Gastroesophageal sphincter (tissue), 4 donors: ENCODE measurements around the gene HIGD1A. TPM values are rescaled to one million over a fixed set of nuclear protein-coding genes. Genes with fewer than 3 reads are reported as not detected.

Source experiments
- ATAC-seq: fragments of 150-250 bp; one replicate; pipeline ENCODE4 v1.9.1; 2016; ENCODE audit warnings: mild to moderate bottlenecking, moderate library complexity
- H3K27ac ChIP-seq, 4 donors: fragments of 200-600 bp; sonication (generic) in 3 of 4; 1 replicate in 3 of 4; 2 replicates in 1 of 4; pipeline ENCODE4 v1.5.1; 2016 to 2019
- H3K27me3 ChIP-seq: fragments of 200-600 bp; sonication (generic); one replicate; pipeline ENCODE4 v1.5.1; 2019
- H3K36me3 ChIP-seq, 2 donors: fragments of 200-600 bp; sonication (generic); one replicate each; pipeline ENCODE4 v1.5.1; 2019; ENCODE audit warnings: control low read depth in 1 of 2
- H3K4me1 ChIP-seq, 3 donors: fragments of 200-600 bp; sonication (generic); 1 replicate in 2 of 3; 2 replicates in 1 of 3; pipeline ENCODE4 v1.5.1; 2016 to 2019; ENCODE audit warnings: control low read depth in 2 of 3
- H3K4me3 ChIP-seq, 2 donors: fragments of 200-600 bp; sonication (generic); one replicate each; pipeline ENCODE4 v1.5.1; 2019; ENCODE audit warnings: mild to moderate bottlenecking in 1 of 2, moderate library complexity in 1 of 2
- H3K9me3 ChIP-seq, 3 donors: fragments of 200-600 bp; sonication (generic); one replicate each; pipeline ENCODE4 v1.5.1; 2017 to 2019; ENCODE audit warnings: control low read depth in 2 of 3
- EP300 ChIP-seq: sonication (generic); formaldehyde crosslinking; IDR thresholded peaks from one replicate; pipeline ENCODE4 v1.6.1; 2017; ENCODE audit warnings: antibody characterized with exemption, mild to moderate bottlenecking
- POLR2A ChIP-seq, 2 donors: fragments of 450-650 bp; IDR thresholded peaks; one replicate each; pipeline ENCODE4 v1.6.1; 2017; ENCODE audit warnings: antibody characterized with exemption in 2 of 2, mild to moderate bottlenecking in 2 of 2, moderate library complexity in 1 of 2
- POLR2AphosphoS5 ChIP-seq: sonication (generic); formaldehyde crosslinking; IDR thresholded peaks from one replicate; pipeline ENCODE4 v1.6.1; 2017; ENCODE audit warnings: antibody characterized with exemption
- WGBS, 2 donors: methylation state at CpG; one replicate each; pipeline ENCODE4 v1.1.5; 2018; ENCODE audit warnings: low coverage in 1 of 2; 5-methylcytosine and 5-hydroxymethylcytosine counted together
- total RNA-seq, 4 donors: library from RNA; depleted of rRNA; stranded (reverse); fragments of >200 nt; gene quantifications; one replicate each; pipeline ENCODE4 v1.1.0, GENCODE V29; 2016
- TF ChIP-seq, protein P1 (sequence below), 4 experiments: fragments of 200-600 bp in 2 of 4; fragments of 450-650 bp in 2 of 4; sonication (generic) in 1 of 4; IDR thresholded peaks; one replicate each; pipeline ENCODE4 v1.5.1; 2017 to 2019; ENCODE audit warnings: antibody characterized with exemption in 4 of 4, mild to moderate bottlenecking in 2 of 4, moderate library complexity in 2 of 4

The HIGD1A gene
- total RNA-seq, 4 donors from 2014 or later: 173 to 657 (median 393) TPM

DNA sequence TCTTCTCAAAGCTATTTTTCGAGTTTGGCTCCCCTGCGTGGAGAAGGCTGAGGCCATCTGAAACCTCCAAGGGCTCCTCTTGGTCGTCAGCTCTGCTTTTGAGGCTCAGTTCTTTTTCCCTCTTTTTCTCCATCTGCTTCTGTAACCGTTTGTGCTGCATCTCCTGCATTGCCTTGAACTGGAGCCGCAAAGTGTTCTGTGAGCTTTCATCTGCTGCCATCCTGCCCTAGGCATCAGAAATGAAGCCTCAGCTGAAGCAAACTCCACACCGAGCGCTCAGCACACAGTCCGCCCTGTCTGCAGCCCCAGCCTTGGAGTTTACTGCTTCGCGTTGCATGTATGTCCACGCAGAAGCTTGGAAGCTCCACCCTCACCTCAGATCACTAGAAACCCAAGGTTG, 46.2 kb downstream of the HIGD1A start:
- Histone ChIP-seq H3K4me1 (peaks cover 0 to 26% (median 2%) of the 10 kb centered on the region in 3 donors), H3K27ac (no peak overlapping the region), H3K36me3 (peaks cover 0 to 5% of the 10 kb centered on the region in 2 donors), H3K27me3 (no peaks in the 10 kb centered on the region), H3K9me3 (no peaks in the 10 kb centered on the region), H3K4me3 (no peak overlapping the region)
- no peak for ATAC-seq
- WGBS, 2 donors: 63 to 70% methylated on average over 4 to 5 of the region's 11 CpGs
- no peak for TF ChIP-seq POLR2AphosphoS5
- TF ChIP-seq POLR2A (IDR thresholded peaks at IDR 0.05): no peak
- TF ChIP-seq, protein P1, sequence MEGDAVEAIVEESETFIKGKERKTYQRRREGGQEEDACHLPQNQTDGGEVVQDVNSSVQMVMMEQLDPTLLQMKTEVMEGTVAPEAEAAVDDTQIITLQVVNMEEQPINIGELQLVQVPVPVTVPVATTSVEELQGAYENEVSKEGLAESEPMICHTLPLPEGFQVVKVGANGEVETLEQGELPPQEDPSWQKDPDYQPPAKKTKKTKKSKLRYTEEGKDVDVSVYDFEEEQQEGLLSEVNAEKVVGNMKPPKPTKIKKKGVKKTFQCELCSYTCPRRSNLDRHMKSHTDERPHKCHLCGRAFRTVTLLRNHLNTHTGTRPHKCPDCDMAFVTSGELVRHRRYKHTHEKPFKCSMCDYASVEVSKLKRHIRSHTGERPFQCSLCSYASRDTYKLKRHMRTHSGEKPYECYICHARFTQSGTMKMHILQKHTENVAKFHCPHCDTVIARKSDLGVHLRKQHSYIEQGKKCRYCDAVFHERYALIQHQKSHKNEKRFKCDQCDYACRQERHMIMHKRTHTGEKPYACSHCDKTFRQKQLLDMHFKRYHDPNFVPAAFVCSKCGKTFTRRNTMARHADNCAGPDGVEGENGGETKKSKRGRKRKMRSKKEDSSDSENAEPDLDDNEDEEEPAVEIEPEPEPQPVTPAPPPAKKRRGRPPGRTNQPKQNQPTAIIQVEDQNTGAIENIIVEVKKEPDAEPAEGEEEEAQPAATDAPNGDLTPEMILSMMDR (IDR thresholded peaks at IDR 0.05): no peak
- no peak for TF ChIP-seq EP300

DNA sequence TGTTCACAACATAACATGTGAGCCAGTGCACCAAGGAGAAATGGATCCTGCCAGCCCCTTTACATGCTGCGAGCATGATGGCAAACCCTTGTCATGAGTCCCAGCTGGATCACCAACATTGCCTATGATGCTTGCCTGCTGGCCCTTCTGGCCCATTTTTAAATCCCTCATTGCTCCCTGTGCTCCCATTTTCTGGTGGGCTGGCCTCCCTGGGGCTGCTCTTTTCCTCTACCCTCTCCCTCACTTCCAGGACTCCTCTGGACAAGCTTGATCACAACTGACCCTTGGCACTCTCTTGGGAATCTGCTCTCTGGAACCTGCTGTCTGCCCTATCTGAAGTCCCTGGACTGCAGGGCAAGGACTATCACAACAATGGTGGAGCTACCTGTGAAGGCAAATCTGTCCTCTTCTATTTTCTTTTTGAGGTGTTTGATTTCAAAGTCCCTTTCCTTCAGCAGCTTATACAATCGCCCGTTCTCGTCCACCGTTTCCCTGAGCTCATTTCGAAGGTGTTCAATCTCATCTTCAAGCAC, 47.5 kb downstream of the HIGD1A start:
- no peaks in the 10 kb centered on the region for H3K27me3 ChIP-seq
- WGBS, 2 donors: 97 to 100% methylated on average over 1 to 5 of the region's 6 CpGs
- TF ChIP-seq POLR2A (IDR thresholded peaks at IDR 0.05) (no peak), EP300 (no peak), POLR2AphosphoS5 (no peak)
- TF ChIP-seq, protein P1 (IDR thresholded peaks at IDR 0.05): no peak

DNA sequence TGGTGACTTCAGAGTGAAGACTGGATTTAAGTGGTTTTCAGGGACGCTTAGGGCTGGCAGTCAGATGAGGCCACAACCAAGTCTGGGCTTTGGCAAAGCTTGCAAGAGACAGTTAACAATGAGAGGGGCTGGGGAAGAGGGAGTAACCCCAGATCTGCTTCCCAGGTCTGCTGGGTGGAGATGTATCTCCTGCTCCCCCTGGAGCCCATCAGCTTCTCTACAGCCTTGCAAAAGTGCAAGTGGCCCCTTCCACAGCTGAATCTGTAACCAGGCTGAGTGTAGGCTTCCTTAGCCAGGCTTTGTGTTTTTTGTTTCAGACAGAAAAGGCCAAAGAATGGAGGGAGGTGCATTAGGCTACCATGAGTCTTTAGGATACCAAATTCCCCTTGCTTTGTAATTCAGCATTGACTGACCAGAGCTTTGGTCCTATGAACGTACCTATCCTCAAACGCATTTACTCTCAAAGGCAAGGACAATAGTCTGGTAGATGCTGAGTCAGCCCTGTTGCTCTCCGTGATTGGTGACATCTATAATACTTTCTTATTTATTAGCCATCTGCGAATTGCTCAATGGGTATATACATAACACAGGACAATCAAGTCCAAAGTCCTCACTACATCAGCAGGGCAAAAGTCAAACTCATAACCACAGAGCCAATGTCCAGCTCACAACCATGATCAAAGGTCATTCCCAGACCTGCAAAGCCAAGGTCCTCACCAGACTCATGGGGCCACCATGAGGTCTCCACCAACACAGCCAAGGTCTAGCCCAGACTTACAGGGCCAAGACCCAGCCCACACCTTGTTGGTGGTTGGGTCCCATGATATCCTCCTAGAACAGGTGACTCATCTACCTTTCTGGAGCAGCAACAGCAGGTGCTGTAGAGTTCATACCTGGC, 48.4 kb downstream of the HIGD1A start:
- H3K27ac ChIP-seq: no peak overlapping the region
- H3K9me3 ChIP-seq: no peaks in the 10 kb centered on the region
- H3K4me1 ChIP-seq: peaks cover 0 to 19% (median 0%) of the 10 kb centered on the region in 3 donors
- H3K27me3 ChIP-seq: no peaks in the 10 kb centered on the region
- no peak for TF ChIP-seq POLR2A (IDR thresholded peaks at IDR 0.05)
- TF ChIP-seq, protein P1 (IDR thresholded peaks at IDR 0.05): peak in 2 of 4 experiments; percentile 39 to 56
- WGBS, 2 donors: 80 to 85% methylated on average over 5 of the region's 5 CpGs
- no peak for ATAC-seq
- H3K4me3 ChIP-seq: no peak overlapping the region
- H3K36me3 ChIP-seq: peaks cover 0 to 5% of the 10 kb centered on the region in 2 donors

More for the DNA sequence above, 47.5 kb downstream of the HIGD1A start:
- Histone ChIP-seq H3K36me3 (peaks cover 0 to 5% of the 10 kb centered on the region in 2 donors), H3K9me3 (no peaks in the 10 kb centered on the region), H3K4me3 (no peak overlapping the region), H3K4me1 (peaks cover 0 to 14% (median 0%) of the 10 kb centered on the region in 3 donors), H3K27ac (no peak overlapping the region)
- ATAC-seq: no peak

DNA sequence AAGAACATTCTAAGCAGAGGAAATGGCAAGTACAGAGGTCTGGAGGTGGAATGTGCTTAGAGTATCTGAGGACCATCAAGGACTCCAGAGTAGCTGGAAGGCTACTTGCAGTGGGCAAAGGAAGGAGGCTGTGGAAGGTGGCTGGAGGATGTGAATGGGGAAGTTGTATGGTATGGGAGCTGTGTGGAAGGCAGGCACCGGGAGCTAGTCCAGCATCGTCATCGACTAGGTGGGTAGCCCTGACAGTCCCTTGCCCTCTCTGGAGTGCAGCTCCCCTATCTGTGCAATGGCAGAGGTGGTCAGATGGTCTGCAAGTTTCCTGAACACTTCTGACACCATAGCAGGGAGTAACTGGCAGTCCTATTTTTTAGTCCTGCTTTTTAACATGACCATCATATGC, 50.5 kb downstream of the HIGD1A start:
- no peak overlapping the region for H3K27ac ChIP-seq
- H3K9me3 ChIP-seq: no peaks in the 10 kb centered on the region
- TF ChIP-seq EP300 (no peak), POLR2A (IDR thresholded peaks at IDR 0.05) (no peak), POLR2AphosphoS5 (no peak)
- TF ChIP-seq, protein P1 (IDR thresholded peaks at IDR 0.05): no peak
- peaks cover 0 to 20% (median 4%) of the 10 kb centered on the region in 3 donors for H3K4me1 ChIP-seq
- no peak for ATAC-seq
- no peak overlapping the region for H3K4me3 ChIP-seq
- no peaks in the 10 kb centered on the region for H3K27me3 ChIP-seq
- peaks cover 0 to 5% of the 10 kb centered on the region in 2 donors for H3K36me3 ChIP-seq
- 83 to 93% methylated on average over 3 of the region's 3 CpGs for WGBS, 2 donors
